Ovary (tissue), 3 donors: ENCODE measurements around the gene FAM13C.

Experiments used
- CTCF ChIP-seq, 3 donors: fragments of 450-650 bp in 2 of 3; fragments of 200-600 bp in 1 of 3; IDR thresholded peaks; one replicate each; pipeline versions ENCODE4 v1.5.1 to v1.8.0; 2016 to 2022; ENCODE audit warnings: antibody characterized with exemption in 3 of 3, mild to moderate bottlenecking in 1 of 3
- EP300 ChIP-seq: sonication (generic); formaldehyde crosslinking; IDR thresholded peaks from one replicate; pipeline ENCODE4 v1.6.1; 2017; ENCODE audit warnings: antibody characterized with exemption
- POLR2A ChIP-seq: fragments of 450-650 bp; IDR thresholded peaks from one replicate; pipeline ENCODE4 v1.6.1; 2017; ENCODE audit warnings: antibody characterized with exemption, mild to moderate bottlenecking, moderate library complexity
- donor health status: DM: no; HTN: no; CAD: no.

DNA sequence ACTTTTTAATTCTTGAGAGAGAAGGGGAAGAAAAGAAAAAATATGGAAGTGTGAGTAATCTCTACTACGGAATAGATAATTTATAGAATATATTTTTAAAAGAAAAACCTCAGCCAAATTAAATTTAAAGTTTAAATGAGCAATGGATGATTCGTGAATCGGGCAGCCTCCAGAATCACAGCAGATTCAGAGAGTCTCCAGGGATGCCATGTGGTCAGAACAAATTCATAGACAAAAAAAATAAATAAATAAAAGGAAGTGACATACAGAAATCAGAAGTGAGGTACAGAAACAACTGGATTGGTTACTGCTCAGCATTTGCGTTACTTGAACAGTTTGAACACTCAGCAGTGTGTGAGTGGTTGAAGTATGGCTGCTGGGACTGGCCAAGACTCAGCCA lies 132.9 kb downstream of the FAM13C start:
- TF ChIP-seq CTCF (IDR thresholded peaks at IDR 0.05) (no peak), POLR2A (no peak), EP300 (no peak)
